CD4-positive, CD25-positive, alpha-beta regulatory T cell (primary cell): Measurements from ENCODE around the gene ABT1. TPM values are rescaled to one million over a fixed set of nuclear protein-coding genes. Genes with fewer than 3 reads are reported as not detected.

ENCODE experiments used
- ATAC-seq, 2 donors: fragments of 150-1000 bp; cut with Tn5 transposase; one replicate each; pipeline ENCODE4 v1.10.0; 2021; ENCODE audit warnings: low read depth in 2 of 2, moderate number of reproducible peaks in 2 of 2, moderate library complexity in 1 of 2
- DNase-seq, 3 donors: peaks; one replicate each; pipeline versions ENCODE4 v3.0.0 to v3.0.0-alpha.2; 2012 to 2022; ENCODE audit warnings: mixed read lengths in 1 of 3
- H3K27ac ChIP-seq: one replicate; pipeline ENCODE4 v1.7.0; 2013; ENCODE audit warnings: mild to moderate bottlenecking, low read length; ENCODE audit not compliant: insufficient read depth, poor library complexity, severe bottlenecking
- H3K27me3 ChIP-seq: one replicate; pipeline ENCODE4 v1.7.0; 2013; ENCODE audit warnings: low read length; ENCODE audit not compliant: control insufficient read depth, insufficient read depth
- H3K36me3 ChIP-seq: one replicate; pipeline ENCODE4 v1.7.0; 2013; ENCODE audit warnings: mild to moderate bottlenecking, low read length, moderate library complexity; ENCODE audit not compliant: control insufficient read depth, insufficient read depth
- H3K4me1 ChIP-seq: 2 replicates; pipeline ENCODE4 v1.7.0; 2013; ENCODE audit warnings: mild to moderate bottlenecking, low read length; ENCODE audit not compliant: insufficient read depth, control insufficient read depth, poor library complexity, severe bottlenecking
- H3K4me3 ChIP-seq: one replicate; pipeline ENCODE4 v1.7.0; 2013; ENCODE audit warnings: low read depth, mild to moderate bottlenecking, low read length, moderate library complexity
- H3K9me3 ChIP-seq, 2 experiments: 1 replicate in 1 of 2; 2 replicates in 1 of 2; pipeline ENCODE4 v1.7.0; 2013; ENCODE audit warnings: low read length in 2 of 2, mild to moderate bottlenecking in 1 of 2, moderate library complexity in 1 of 2; ENCODE audit not compliant: control insufficient read depth in 2 of 2
- H3K27ac Mint-ChIP-seq, 3 donors: one replicate each; pipeline ENCODE4 v1.8.0; 2020 to 2022; ENCODE audit warnings: mild to moderate bottlenecking in 3 of 3, mixed read lengths in 3 of 3, moderate library complexity in 2 of 3
- H3K27me3 Mint-ChIP-seq: one replicate; pipeline ENCODE4 v1.8.0; 2022; ENCODE audit warnings: mild to moderate bottlenecking, mixed read lengths
- H3K36me3 Mint-ChIP-seq: one replicate; pipeline ENCODE4 v1.8.0; 2020; ENCODE audit warnings: mixed read lengths
- H3K4me1 Mint-ChIP-seq, 4 donors: one replicate each; pipeline ENCODE4 v1.8.0; 2020 to 2022; ENCODE audit warnings: mixed read lengths in 4 of 4, mild to moderate bottlenecking in 1 of 4
- H3K4me3 Mint-ChIP-seq, 4 donors: one replicate each; pipeline ENCODE4 v1.8.0; 2020 to 2022; ENCODE audit warnings: mild to moderate bottlenecking in 4 of 4, mixed read lengths in 4 of 4, moderate library complexity in 3 of 4
- H3K9me3 Mint-ChIP-seq, 7 donors: one replicate each; pipeline ENCODE4 v1.8.0; 2020 to 2022; ENCODE audit warnings: mixed read lengths in 7 of 7, mild to moderate bottlenecking in 3 of 7, moderate library complexity in 2 of 7
- polyA plus RNA-seq, 4 donors: library from polyadenylated mRNA; unstranded; fragments of 300-500 nt; fragmentation: Illumina TruSeq; gene quantifications; one replicate each; pipeline ENCODE4 v1.2.3, GENCODE V29; 2021
- total RNA-seq: library from RNA; stranded (reverse); gene quantifications from one replicate; pipeline ENCODE4 v1.2.3, GENCODE V29; 2022

ABT1 gene
- total and polyA plus RNA-seq, 5 donors from 2014 or later = 29.4 to 64.0 (median 57.5) TPM

DNA sequence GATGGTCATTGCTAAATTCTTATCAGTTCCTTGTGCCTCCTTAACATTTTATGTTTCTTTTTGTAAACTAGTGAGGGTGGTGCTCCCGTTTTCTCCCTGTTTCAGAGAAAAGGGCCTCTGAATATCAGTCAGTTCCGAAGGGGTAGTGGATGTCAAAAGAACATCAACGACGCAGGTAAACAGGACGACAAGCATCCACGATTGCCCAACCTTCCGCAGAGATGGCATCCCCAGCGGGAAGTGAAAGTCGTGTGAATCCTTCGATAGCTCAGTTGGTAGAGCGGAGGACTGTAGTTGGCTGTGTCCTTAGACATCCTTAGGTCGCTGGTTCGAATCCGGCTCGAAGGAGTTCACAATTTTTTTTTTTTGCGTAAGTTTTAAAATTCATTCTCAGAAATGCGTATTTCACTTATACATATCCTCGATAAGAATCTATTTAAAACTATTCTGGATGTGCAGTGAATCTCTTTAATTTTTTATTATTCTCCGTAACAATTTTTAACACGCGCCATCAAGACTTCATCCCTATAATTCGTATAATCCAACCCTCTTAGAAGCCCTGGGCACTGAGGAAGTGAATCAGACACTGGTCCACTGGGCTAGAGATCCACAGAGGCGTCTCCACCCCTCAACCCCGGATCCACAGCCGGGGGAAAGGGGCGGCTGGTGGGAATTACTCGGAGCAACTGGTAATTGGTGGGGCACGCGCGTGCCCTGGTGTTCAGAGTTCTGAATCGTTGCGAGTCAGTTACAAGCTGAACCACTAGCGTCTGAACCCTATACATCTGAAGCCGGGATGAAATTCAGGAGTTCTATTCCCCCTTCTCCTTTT lies 27.9 kb upstream of the ABT1 start:
- no peaks in the 10 kb centered on the region for H3K9me3 ChIP-seq
- H3K4me1 ChIP-seq = peaks cover 17% of the 10 kb centered on the region
- Mint-ChIP-seq H3K9me3 (peaks cover 0 to 8% (median 4%) of the 10 kb centered on the region in 7 donors), H3K4me3 (peak overlapping the region; percentile 90 to 99 (median 96)), H3K27me3 (peaks cover 48% of the 10 kb centered on the region), H3K27ac (peak overlapping the region; percentile 97 to 99 (median 99)), H3K36me3 (peaks cover 4% of the 10 kb centered on the region), H3K4me1 (peaks cover 18 to 33% (median 27%) of the 10 kb centered on the region in 4 donors)
- peak overlapping the region; percentile 64 for H3K27ac ChIP-seq
- peak overlapping the region; percentile 98 for H3K4me3 ChIP-seq
- H3K27me3 ChIP-seq = no peaks in the 10 kb centered on the region
- H3K36me3 ChIP-seq = no peaks in the 10 kb centered on the region
- DNase-seq = peak; percentile 91 to 97 (median 95)
- ATAC-seq = peak; percentile 75 to 80

GRCh38 chr6:26569433-26569764 lies 27.4 kb upstream of the ABT1 start:
- H3K27ac ChIP-seq = peak overlapping the region; percentile 64
- Mint-ChIP-seq H3K27ac (peak overlapping the region; percentile 97 to 99 (median 99)), H3K36me3 (peaks cover 4% of the 10 kb centered on the region), H3K4me1 (peaks cover 18 to 33% (median 27%) of the 10 kb centered on the region in 4 donors), H3K4me3 (peak overlapping the region; percentile 90 to 99 (median 96)), H3K9me3 (peaks cover 0 to 8% (median 4%) of the 10 kb centered on the region in 7 donors), H3K27me3 (peaks cover 52% of the 10 kb centered on the region)
- H3K36me3 ChIP-seq = no peaks in the 10 kb centered on the region
- peak overlapping the region; percentile 98 for H3K4me3 ChIP-seq
- H3K4me1 ChIP-seq = peaks cover 17% of the 10 kb centered on the region
- no peaks in the 10 kb centered on the region for H3K27me3 ChIP-seq
- no peak for DNase-seq
- no peaks in the 10 kb centered on the region for H3K9me3 ChIP-seq
- ATAC-seq = no peak

GRCh38 chr6:26570027-26570809 lies 26.5 kb upstream of the ABT1 start:
- H3K4me3 Mint-ChIP-seq = peak overlapping the region in 2 of 4 donors; percentile 17 to 99
- peaks cover 4% of the 10 kb centered on the region for H3K36me3 Mint-ChIP-seq
- no peak for DNase-seq
- no peaks in the 10 kb centered on the region for H3K27me3 ChIP-seq
- H3K27ac Mint-ChIP-seq = no peak overlapping the region
- H3K9me3 ChIP-seq = no peaks in the 10 kb centered on the region
- peaks cover 17% of the 10 kb centered on the region for H3K4me1 ChIP-seq
- peaks cover 0 to 8% (median 4%) of the 10 kb centered on the region in 7 donors for H3K9me3 Mint-ChIP-seq
- H3K4me1 Mint-ChIP-seq = peaks cover 18 to 33% (median 27%) of the 10 kb centered on the region in 4 donors
- no peak for ATAC-seq
- H3K36me3 ChIP-seq = no peaks in the 10 kb centered on the region
- no peak overlapping the region for H3K4me3 ChIP-seq
- H3K27me3 Mint-ChIP-seq = peaks cover 54% of the 10 kb centered on the region
- H3K27ac ChIP-seq = no peak overlapping the region

GRCh38 chr6:26571592-26572296 lies 25.0 kb upstream of the ABT1 start:
- Mint-ChIP-seq H3K27ac (peak overlapping the region; percentile 91 to 94 (median 92)), H3K36me3 (peaks cover 4% of the 10 kb centered on the region), H3K27me3 (peaks cover 69% of the 10 kb centered on the region), H3K4me3 (peak overlapping the region; percentile 87 to 95 (median 91)), H3K4me1 (peaks cover 23 to 44% (median 30%) of the 10 kb centered on the region in 4 donors), H3K9me3 (peaks cover 0 to 8% (median 6%) of the 10 kb centered on the region in 7 donors)
- peak overlapping the region; percentile 79 for H3K4me3 ChIP-seq
- H3K27me3 ChIP-seq = peaks cover 3% of the 10 kb centered on the region
- DNase-seq (peak in 2 of 3 donors; percentile 42 to 60), ATAC-seq (no peak)
- H3K9me3 ChIP-seq = no peaks in the 10 kb centered on the region
- H3K4me1 ChIP-seq = peaks cover 18% of the 10 kb centered on the region
- H3K36me3 ChIP-seq = no peaks in the 10 kb centered on the region
- H3K27ac ChIP-seq = peak overlapping the region; percentile 6

DNA sequence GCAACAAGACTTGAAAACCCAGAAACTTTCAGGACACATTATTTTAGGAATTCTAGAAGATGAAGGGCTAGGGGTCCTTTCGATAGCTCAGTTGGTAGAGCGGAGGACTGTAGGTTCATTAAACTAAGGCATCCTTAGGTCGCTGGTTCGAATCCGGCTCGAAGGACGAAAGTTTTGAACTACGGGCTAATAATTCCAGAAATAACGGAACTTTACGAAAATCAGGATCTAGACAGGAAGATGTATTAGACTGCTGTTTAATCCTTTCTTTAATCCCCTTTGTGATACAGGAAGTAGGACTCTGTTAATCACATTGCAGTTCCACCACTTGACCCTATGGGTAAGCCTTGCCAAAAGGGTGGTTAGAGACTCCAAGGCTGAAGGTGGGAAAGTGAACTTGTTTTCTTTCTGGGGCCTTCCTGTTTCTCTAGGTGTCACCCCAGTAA lies 21.2 kb upstream of the ABT1 start:
- Mint-ChIP-seq H3K4me3 (peak overlapping the region in 1 of 4 donors; percentile 50), H3K9me3 (peaks cover 0 to 17% (median 7%) of the 10 kb centered on the region in 7 donors), H3K4me1 (peaks cover 22 to 41% (median 29%) of the 10 kb centered on the region in 4 donors), H3K36me3 (no peaks in the 10 kb centered on the region), H3K27me3 (peaks cover 71% of the 10 kb centered on the region), H3K27ac (no peak overlapping the region)
- Histone ChIP-seq H3K27me3 (peaks cover 6% of the 10 kb centered on the region), H3K27ac (no peak overlapping the region), H3K4me3 (no peak overlapping the region), H3K9me3 (peaks cover 4 to 6% of the 10 kb centered on the region in 2 experiments), H3K36me3 (no peaks in the 10 kb centered on the region), H3K4me1 (peaks cover 22% of the 10 kb centered on the region)
- ATAC-seq (no peak), DNase-seq (no peak)

- ATAC-seq (no peak), DNase-seq (no peak)
- no peak overlapping the region for H3K4me3 ChIP-seq
- H3K36me3 ChIP-seq = no peaks in the 10 kb centered on the region
- peaks cover 22% of the 10 kb centered on the region for H3K4me1 ChIP-seq
- peaks cover 4 to 6% of the 10 kb centered on the region in 2 experiments for H3K9me3 ChIP-seq
- peaks cover 21 to 40% (median 29%) of the 10 kb centered on the region in 4 donors for H3K4me1 Mint-ChIP-seq
- H3K27me3 ChIP-seq = peaks cover 8% of the 10 kb centered on the region
- H3K9me3 Mint-ChIP-seq = peaks cover 0 to 17% (median 7%) of the 10 kb centered on the region in 7 donors
- no peaks in the 10 kb centered on the region for H3K36me3 Mint-ChIP-seq
- peak overlapping the region in 2 of 3 donors; percentile 52 to 93 for H3K27ac Mint-ChIP-seq
- H3K4me3 Mint-ChIP-seq = peak overlapping the region in 3 of 4 donors; percentile 10 to 70 (median 50)
- H3K27ac ChIP-seq = no peak overlapping the region
- peaks cover 78% of the 10 kb centered on the region for H3K27me3 Mint-ChIP-seq
Measured at GRCh38 chr6:26576407-26576843, 20.3 kb upstream of the ABT1 start.
